ENCODE measurements around the gene CCDC3. TPM values are rescaled to one million over a fixed set of nuclear protein-coding genes. Genes with fewer than 3 reads are reported as not detected.
"Not testable (repeated sequence)": the region's sequence is repeated elsewhere in the genome, so short reads cannot be mapped to it uniquely, and the experiment has no call there.

The CCDC3 gene
- total and polyA plus RNA-seq, 7 donors = 0.46 to 6.9 (median 3.1) TPM

DNA sequence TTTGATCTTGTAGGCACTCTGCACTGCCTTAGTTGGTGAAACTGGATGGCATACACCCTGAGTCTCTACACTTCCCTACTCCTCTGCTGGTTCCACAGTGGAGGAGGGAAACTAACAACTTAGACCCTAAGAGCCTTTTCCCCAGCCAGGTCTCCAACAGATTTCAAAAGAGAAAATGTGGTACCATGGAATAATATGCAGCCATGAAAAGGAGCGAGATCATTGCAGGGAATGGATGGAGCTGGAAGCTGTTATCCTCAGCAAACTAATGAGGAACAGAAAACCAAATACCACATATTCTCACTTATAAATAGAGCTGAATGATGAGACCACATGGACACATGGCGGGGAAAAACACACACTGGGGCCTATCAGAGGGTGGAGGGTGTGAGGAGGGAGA, 36.3 kb upstream of the CCDC3 start:
- no peak overlapping the region for H3K27ac ChIP-seq
- no peaks in the 10 kb centered on the region for H3K36me3 ChIP-seq
- H3K4me1 ChIP-seq = no peaks in the 10 kb centered on the region
- no peaks in the 10 kb centered on the region for H3K9me3 ChIP-seq
- H3K4me3 ChIP-seq = no peak overlapping the region
- 89 to 94% methylated on average over 2 of the region's 2 CpGs for WGBS, 2 donors
- no peak for DNase-seq
- no peaks in the 10 kb centered on the region for H3K27me3 ChIP-seq
- no peak for TF ChIP-seq POLR2A (IDR thresholded peaks at IDR 0.05)
- TF ChIP-seq, protein P1, sequence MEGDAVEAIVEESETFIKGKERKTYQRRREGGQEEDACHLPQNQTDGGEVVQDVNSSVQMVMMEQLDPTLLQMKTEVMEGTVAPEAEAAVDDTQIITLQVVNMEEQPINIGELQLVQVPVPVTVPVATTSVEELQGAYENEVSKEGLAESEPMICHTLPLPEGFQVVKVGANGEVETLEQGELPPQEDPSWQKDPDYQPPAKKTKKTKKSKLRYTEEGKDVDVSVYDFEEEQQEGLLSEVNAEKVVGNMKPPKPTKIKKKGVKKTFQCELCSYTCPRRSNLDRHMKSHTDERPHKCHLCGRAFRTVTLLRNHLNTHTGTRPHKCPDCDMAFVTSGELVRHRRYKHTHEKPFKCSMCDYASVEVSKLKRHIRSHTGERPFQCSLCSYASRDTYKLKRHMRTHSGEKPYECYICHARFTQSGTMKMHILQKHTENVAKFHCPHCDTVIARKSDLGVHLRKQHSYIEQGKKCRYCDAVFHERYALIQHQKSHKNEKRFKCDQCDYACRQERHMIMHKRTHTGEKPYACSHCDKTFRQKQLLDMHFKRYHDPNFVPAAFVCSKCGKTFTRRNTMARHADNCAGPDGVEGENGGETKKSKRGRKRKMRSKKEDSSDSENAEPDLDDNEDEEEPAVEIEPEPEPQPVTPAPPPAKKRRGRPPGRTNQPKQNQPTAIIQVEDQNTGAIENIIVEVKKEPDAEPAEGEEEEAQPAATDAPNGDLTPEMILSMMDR (IDR thresholded peaks at IDR 0.05) = no peak
- no peak for TF ChIP-seq POLR2AphosphoS5 (IDR thresholded peaks at IDR 0.05)
- TF ChIP-seq EP300 (IDR thresholded peaks at IDR 0.05) = no peak
- intact Hi-C loops (cut with DNase I) = no loop called here

DNA sequence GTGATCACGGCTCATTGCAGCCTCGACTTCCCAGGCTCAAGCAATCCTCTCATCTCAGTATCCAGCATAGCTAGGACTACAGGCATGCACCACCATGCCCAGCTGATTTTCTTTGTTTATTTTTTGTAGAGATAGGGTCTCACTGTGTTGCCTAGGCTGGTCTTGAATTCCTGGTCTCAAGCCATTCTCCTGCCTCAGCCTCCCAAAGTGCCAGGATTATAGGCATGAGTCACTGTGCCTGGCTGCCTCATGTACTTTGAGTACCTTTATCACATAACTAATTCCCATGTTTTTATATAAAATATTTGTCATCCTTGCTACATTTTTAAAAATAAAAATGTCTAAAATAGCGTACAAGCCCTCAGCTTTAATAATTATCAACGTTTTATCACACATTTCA, 35.3 kb upstream of the CCDC3 start:
- WGBS, 2 donors = 90 to 91% methylated on average over 4 of the region's 4 CpGs
- no peak overlapping the region for H3K27ac ChIP-seq
- no peaks in the 10 kb centered on the region for H3K9me3 ChIP-seq
- intact Hi-C loops (cut with DNase I) = no loop called here
- no peak overlapping the region for H3K4me3 ChIP-seq
- H3K4me1 ChIP-seq = no peaks in the 10 kb centered on the region
- no peak for DNase-seq
- TF ChIP-seq POLR2A (IDR thresholded peaks at IDR 0.05) (no peak), EP300 (IDR thresholded peaks at IDR 0.05) (no peak), POLR2AphosphoS5 (IDR thresholded peaks at IDR 0.05) (no peak)
- TF ChIP-seq, protein P1 (IDR thresholded peaks at IDR 0.05) = no peak
- H3K36me3 ChIP-seq = no peaks in the 10 kb centered on the region
- no peaks in the 10 kb centered on the region for H3K27me3 ChIP-seq

DNA sequence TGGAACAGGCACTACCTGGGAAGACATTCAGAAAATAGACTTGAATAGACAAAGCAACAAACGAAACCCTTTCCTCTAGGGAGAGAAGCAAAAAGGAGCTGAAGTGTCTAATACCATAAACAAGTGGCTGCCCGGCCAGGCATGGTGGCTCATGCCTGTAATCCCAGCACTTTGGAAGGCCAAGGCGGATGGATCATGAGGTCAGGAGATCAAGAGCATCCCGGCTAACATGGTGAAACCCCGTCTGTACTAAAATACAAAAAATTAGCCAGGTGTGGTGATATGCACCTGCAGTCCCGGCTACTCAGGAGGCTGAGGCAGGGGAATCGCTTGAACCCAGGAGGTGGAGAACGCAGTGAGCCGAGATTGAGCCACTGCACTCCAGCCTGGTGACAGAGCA, 34.2 kb upstream of the CCDC3 start:
- H3K27ac ChIP-seq; H3K9me3 ChIP-seq; H3K27me3 ChIP-seq; H3K36me3 ChIP-seq; DNase-seq; H3K4me3 ChIP-seq; H3K4me1 ChIP-seq; intact Hi-C loops (cut with DNase I): not testable (repeated sequence)
- 77 to 86% methylated on average over 9 of the region's 9 CpGs for WGBS, 2 donors

DNA sequence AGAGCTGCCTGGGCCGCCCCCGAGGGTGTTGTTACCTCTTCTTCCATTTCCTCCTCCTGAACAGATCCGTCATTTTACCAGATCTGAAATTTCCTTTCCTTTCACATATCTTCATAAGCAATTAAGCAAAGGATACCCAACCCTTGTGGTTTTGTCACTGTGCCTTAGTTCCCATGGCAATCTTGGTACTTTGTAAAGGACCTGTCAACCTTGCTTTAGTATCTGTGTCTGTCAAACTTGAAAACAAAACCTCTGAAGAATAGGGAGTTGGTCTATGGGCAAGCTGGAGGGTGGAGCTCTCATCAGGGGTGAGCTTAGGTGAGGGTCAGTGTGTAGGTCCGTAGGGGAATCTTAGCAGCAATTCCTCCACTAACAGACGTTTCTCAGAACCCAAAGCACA, 25.4 kb upstream of the CCDC3 start:
- no peaks in the 10 kb centered on the region for H3K4me1 ChIP-seq
- TF ChIP-seq POLR2A (IDR thresholded peaks at IDR 0.05) (no peak), EP300 (IDR thresholded peaks at IDR 0.05) (no peak), POLR2AphosphoS5 (IDR thresholded peaks at IDR 0.05) (no peak)
- TF ChIP-seq, protein P1 (IDR thresholded peaks at IDR 0.05) = no peak

DNA sequence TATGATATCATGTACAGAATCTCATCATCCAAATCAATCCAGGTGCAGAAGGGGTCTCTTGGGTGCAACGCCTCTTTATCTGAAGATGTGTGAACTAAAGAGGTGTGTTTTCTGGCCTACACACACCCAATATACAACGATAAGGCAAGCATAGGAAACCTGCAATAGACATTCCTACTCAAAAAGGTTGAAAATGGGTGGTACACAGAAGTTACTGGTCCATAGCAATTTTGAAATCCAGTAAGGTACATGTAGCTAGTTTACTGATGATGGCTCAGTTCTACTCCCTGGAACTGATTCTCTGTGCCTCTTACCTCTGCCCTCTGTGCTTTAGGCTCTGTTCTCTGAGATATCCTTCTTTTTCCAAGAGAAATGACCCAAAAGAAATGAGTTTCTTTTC, 22.2 kb upstream of the CCDC3 start:
- TF ChIP-seq POLR2A (IDR thresholded peaks at IDR 0.05) (no peak), POLR2AphosphoS5 (IDR thresholded peaks at IDR 0.05) (no peak), EP300 (IDR thresholded peaks at IDR 0.05) (no peak)
- TF ChIP-seq, protein P1 (IDR thresholded peaks at IDR 0.05) = no peak
- DNase-seq = no peak
- H3K9me3 ChIP-seq = peaks cover 0 to 9% (median 5%) of the 10 kb centered on the region in 4 donors
- H3K4me3 ChIP-seq = no peak overlapping the region
- WGBS, 2 donors = 81 to 85% methylated on average over 2 of the region's 2 CpGs
- H3K36me3 ChIP-seq = no peaks in the 10 kb centered on the region
- no peaks in the 10 kb centered on the region for H3K4me1 ChIP-seq
- no peaks in the 10 kb centered on the region for H3K27me3 ChIP-seq
- H3K27ac ChIP-seq = no peak overlapping the region
- intact Hi-C loops (cut with DNase I) = no loop called here

More for the DNA sequence above, 25.4 kb upstream of the CCDC3 start:
- H3K27me3 ChIP-seq = no peaks in the 10 kb centered on the region
- no peak overlapping the region for H3K4me3 ChIP-seq
- H3K27ac ChIP-seq = no peak overlapping the region
- intact Hi-C loops (cut with DNase I) = no loop called here
- peaks cover 0 to 9% (median 5%) of the 10 kb centered on the region in 4 donors for H3K9me3 ChIP-seq
- no peak for DNase-seq
- WGBS, 2 donors = 57 to 72% methylated on average over 5 of the region's 5 CpGs
- H3K36me3 ChIP-seq = no peaks in the 10 kb centered on the region

All from sigmoid colon (tissue), 7 donors.